ENCODE results near the gene ATG10. TPM values are rescaled to one million over a fixed set of nuclear protein-coding genes. Genes with fewer than 3 reads are reported as not detected.
"Not testable (repeated sequence)": the region's sequence is repeated elsewhere in the genome, so short reads cannot be mapped to it uniquely, and the experiment has no call there.

The ATG10 gene
- total and polyA plus RNA-seq, 11 donors, result 2.7 to 10.7 (median 5.7) TPM

GRCh38 chr5:81980598-81981260 lies 8.9 kb downstream of the ATG10 start:
- no peak for TF ChIP-seq CTCF (IDR thresholded peaks at IDR 0.05)
- TF ChIP-seq POLR2A (IDR thresholded peaks at IDR 0.05), result no peak
- DNase-seq (no peak), ATAC-seq (no peak)
- peaks cover 0 to 38% (median 15%) of the 10 kb centered on the region in 9 donors for H3K36me3 ChIP-seq
- H3K9me3 ChIP-seq, result no peaks in the 10 kb centered on the region
- no peaks in the 10 kb centered on the region for H3K4me1 ChIP-seq
- 97 to 99% (median 98%) methylated on average over 3 of the region's 3 CpGs for WGBS, 4 donors
- H3K27me3 ChIP-seq, result no peaks in the 10 kb centered on the region
- intact Hi-C loops (cut with DNase I), result no loop called here
- H3K4me3 ChIP-seq, result no peak overlapping the region
- H3K27ac ChIP-seq, result no peak overlapping the region

DNA sequence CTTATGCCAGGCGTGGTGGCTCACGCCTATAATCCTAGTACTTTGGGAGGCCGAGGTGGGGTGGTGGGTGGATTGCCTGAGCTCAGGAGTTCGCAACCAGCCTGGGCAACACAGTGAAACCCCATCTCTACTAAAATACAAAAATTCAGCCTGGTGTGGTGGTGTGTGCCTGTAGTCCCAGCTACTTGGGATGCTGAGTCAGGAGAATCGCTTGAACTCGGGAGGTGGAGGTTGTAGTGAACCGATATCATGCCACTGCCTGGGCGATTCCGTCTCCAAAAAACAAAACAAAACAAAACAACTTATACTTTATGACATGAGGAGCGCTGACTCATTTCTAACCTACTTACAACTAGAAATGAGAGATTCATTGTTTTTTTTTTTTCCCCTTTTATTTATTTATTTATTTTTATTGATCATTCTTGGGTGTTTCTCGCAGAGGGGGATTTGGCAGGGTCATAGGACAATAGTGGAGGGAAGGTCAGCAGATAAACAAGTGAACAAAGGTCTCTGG lies 10.4 kb downstream of the ATG10 start:
- ATAC-seq; intact Hi-C loops (cut with DNase I); H3K27me3 ChIP-seq; DNase-seq; H3K9me3 ChIP-seq; H3K4me3 ChIP-seq; H3K27ac ChIP-seq; H3K4me1 ChIP-seq: not testable (repeated sequence)
- H3K36me3 ChIP-seq, result peaks cover 0 to 27% (median 10%) of the 10 kb centered on the region in 9 donors
- 96 to 98% (median 96%) methylated on average over 11 of the region's 11 CpGs for WGBS, 4 donors

DNA sequence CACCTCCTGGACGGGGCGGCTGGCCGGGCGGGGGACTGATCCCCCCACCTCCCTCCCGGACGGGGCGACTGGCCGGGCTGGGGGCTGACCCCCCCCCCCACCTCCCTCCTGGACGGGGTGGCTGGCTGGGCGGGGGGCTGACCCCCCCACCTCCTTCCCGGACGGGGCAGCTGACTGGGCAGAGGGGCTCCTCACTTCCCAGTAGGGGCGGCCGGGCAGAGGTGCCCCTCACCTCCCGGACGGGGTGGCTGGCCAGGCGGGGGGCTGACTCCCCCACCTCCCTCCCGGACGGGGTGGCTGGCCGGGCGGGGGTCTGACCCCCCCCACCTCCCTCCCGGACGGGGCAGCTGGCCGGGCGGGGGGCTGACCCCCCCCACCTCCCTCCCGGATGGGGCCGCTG lies 11.3 kb downstream of the ATG10 start:
- H3K4me3 ChIP-seq; DNase-seq; H3K27me3 ChIP-seq; H3K9me3 ChIP-seq; H3K4me1 ChIP-seq; ATAC-seq; H3K27ac ChIP-seq; intact Hi-C loops (cut with DNase I): not testable (repeated sequence)
- WGBS, 4 donors, result 91 to 100% (median 96%) methylated on average over 3 to 27 of the region's 27 CpGs
- H3K36me3 ChIP-seq, result peaks cover 0 to 30% (median 3%) of the 10 kb centered on the region in 9 donors

DNA sequence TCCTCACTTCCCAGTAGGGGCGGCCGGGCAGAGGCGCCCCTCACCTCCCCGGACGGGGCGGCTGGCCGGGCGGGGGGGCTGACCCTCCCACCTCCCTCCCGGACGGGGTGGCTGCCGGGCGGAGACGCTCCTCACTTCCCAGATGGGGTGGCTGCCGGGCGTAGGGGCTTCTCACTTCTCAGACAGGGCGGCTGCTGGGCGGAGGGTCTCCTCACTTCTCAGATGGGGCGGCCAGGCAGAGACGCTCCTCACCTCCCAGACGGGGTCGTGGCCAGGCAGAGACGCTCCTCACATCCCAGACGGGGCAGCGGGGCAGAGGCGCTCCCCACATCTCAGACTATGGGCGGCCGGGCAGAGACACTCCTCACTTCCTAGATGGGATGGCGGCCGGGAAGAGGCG lies 11.7 kb downstream of the ATG10 start:
- H3K27ac ChIP-seq; H3K27me3 ChIP-seq; H3K4me1 ChIP-seq; H3K9me3 ChIP-seq; ATAC-seq; DNase-seq; H3K4me3 ChIP-seq; intact Hi-C loops (cut with DNase I): not testable (repeated sequence)
- peaks cover 0 to 32% (median 3%) of the 10 kb centered on the region in 9 donors for H3K36me3 ChIP-seq
- WGBS, 4 donors, result 96 to 98% (median 97%) methylated on average over 16 to 30 of the region's 30 CpGs

DNA sequence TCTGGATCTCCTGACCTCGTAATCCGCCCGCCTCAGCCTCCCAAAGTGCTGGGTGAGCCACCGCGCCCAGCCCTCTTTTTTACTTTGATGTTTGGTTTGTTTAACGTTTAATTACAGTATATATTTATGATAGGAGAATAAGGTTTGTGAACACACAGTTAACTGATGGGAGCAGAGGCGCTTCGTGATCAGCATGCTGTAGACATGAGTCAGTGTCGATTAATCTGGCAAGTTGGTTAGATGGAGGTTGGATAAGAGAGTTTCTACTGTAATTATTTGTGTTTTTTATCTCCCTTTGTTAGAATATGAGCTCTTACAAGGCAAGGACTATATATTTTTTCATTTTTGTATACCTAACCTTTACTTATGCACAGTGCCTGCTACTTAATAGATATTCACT lies 14.3 kb downstream of the ATG10 start:
- no peaks in the 10 kb centered on the region for H3K27me3 ChIP-seq
- ATAC-seq (no peak), DNase-seq (no peak)
- H3K27ac ChIP-seq, result no peak overlapping the region
- no peak for TF ChIP-seq POLR2A (IDR thresholded peaks at IDR 0.05)
- no peak for TF ChIP-seq CTCF (IDR thresholded peaks at IDR 0.05)
- peaks cover 0 to 34% (median 0%) of the 10 kb centered on the region in 9 donors for H3K36me3 ChIP-seq
- intact Hi-C loops (cut with DNase I), result no loop called here
- 97 to 98% (median 97%) methylated on average over 9 of the region's 9 CpGs for WGBS, 4 donors
- no peaks in the 10 kb centered on the region for H3K9me3 ChIP-seq
- H3K4me3 ChIP-seq, result no peak overlapping the region
- no peaks in the 10 kb centered on the region for H3K4me1 ChIP-seq

DNA sequence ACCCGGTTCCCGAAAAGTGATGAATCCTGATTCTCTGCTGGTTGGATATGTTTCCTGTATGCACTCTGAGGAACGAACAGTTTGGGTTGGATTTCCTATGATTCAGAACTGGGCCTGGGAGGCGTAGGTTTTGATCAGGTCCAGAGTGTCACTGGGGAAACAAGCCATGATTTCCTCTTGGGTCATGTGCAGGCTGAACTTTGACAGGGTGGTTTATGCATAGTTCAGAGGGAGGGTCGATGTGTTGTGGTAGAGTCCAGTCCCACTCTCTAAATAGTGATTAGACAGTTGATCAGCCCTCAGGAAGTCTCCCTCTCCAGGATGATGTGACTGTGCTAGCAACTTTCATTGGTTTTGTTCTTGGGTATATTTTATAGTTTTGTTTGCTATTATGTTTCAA lies 17.4 kb downstream of the ATG10 start:
- ATAC-seq, result no peak
- intact Hi-C loops (cut with DNase I), result no loop called here
- H3K36me3 ChIP-seq, result peaks cover 0 to 34% (median 0%) of the 10 kb centered on the region in 9 donors
- H3K4me1 ChIP-seq, result no peaks in the 10 kb centered on the region
- H3K27me3 ChIP-seq, result no peaks in the 10 kb centered on the region
- H3K27ac ChIP-seq, result no peak overlapping the region
- WGBS, 4 donors, result 71 to 93% (median 84%) methylated on average over 5 of the region's 5 CpGs
- TF ChIP-seq CTCF (IDR thresholded peaks at IDR 0.05), result no peak
- TF ChIP-seq POLR2A (IDR thresholded peaks at IDR 0.05), result no peak
- DNase-seq, result no peak
- no peak overlapping the region for H3K4me3 ChIP-seq
- no peaks in the 10 kb centered on the region for H3K9me3 ChIP-seq

Data from heart left ventricle (tissue), 16 donors.